ENCODE results near the gene KRT75. TPM values are rescaled to one million over a fixed set of nuclear protein-coding genes. Genes with fewer than 3 reads are reported as not detected.
A peak's percentile ranks its signal among the peaks of the same experiment; 100 is the strongest.

KRT75 gene
- total RNA-seq, 3 donors from 2014 or later (not counting 1 experiment from before 2014, with no cell fraction given), result not detected

DNA sequence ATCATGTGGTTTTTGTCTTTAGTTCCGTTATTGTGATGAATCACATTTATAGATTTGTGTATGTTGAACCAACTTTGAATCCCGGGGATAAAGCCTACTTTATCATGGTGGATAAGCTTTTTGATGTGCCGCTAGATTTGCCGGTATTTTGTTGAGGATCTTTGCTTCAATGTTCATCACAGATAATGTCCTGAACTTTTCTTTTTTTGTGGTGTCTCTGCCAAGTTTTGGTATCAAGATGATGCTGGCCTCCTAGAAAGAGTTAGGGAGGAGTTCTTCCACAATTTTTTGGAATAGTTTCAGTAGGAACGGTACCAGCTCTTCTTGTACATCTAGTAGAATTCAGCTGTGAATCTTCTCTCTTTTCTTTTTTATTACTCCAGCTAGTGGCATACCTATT lies 24.7 kb upstream of the KRT75 start:
- intact Hi-C loops (cut with micrococcal nuclease), result no loop called here
- no peaks in the 10 kb centered on the region for H3K9me3 ChIP-seq (ENCODE audit: control insufficient read depth, insufficient read depth, low read length)
- Mint-ChIP-seq H3K9me3 (no peaks in the 10 kb centered on the region), H3K36me3 (no peaks in the 10 kb centered on the region), H3K4me1 (peaks cover 20 to 21% of the 10 kb centered on the region in 2 donors), H3K27me3 (ENCODE audit: low read depth in 2 of 2) (peaks cover 13 to 43% of the 10 kb centered on the region in 2 donors), H3K27ac (no peak overlapping the region), H3K4me3 (no peak overlapping the region)
- no peak overlapping the region for H3K27ac ChIP-seq (ENCODE audit: low read length)
- 84% methylated on average over 5 of the region's 5 CpGs for WGBS (ENCODE audit: insufficient coverage)
- no peaks in the 10 kb centered on the region for H3K36me3 ChIP-seq (ENCODE audit: control insufficient read depth, insufficient read depth, low read length)
- H3K27me3 ChIP-seq (ENCODE audit: control insufficient read depth, insufficient read depth, low read length), result peaks cover 8% of the 10 kb centered on the region
- no peak for ATAC-seq
- peaks cover 5% of the 10 kb centered on the region for H3K4me1 ChIP-seq (ENCODE audit: control insufficient read depth, insufficient read depth, low read length)
- TF ChIP-seq, protein P1, sequence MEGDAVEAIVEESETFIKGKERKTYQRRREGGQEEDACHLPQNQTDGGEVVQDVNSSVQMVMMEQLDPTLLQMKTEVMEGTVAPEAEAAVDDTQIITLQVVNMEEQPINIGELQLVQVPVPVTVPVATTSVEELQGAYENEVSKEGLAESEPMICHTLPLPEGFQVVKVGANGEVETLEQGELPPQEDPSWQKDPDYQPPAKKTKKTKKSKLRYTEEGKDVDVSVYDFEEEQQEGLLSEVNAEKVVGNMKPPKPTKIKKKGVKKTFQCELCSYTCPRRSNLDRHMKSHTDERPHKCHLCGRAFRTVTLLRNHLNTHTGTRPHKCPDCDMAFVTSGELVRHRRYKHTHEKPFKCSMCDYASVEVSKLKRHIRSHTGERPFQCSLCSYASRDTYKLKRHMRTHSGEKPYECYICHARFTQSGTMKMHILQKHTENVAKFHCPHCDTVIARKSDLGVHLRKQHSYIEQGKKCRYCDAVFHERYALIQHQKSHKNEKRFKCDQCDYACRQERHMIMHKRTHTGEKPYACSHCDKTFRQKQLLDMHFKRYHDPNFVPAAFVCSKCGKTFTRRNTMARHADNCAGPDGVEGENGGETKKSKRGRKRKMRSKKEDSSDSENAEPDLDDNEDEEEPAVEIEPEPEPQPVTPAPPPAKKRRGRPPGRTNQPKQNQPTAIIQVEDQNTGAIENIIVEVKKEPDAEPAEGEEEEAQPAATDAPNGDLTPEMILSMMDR (IDR thresholded peaks at IDR 0.05), result no peak
- no peak for DNase-seq
- H3K4me3 ChIP-seq (ENCODE audit: low read length), result no peak overlapping the region

DNA sequence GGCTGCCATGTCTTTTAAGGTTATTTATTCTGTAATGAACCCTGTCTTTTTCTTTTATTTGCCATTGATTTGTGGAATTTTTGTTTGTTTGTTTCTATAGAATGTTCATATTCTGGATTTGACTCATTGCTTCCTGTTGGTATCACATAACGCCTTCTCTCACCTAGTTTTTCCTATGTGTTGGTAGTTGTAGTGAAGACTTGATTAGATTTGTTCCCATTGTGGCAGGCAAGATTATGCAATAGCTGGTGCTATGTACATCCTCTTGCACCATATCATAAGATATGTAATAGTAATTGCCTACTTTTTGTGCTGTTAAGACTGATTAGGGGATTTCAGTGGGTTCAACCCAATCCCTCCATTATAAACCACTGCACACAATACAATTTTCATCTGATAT lies 21.6 kb upstream of the KRT75 start:
- TF ChIP-seq, protein P1 (IDR thresholded peaks at IDR 0.05), result no peak
- Histone ChIP-seq H3K9me3 (ENCODE audit: control insufficient read depth, insufficient read depth, low read length) (no peaks in the 10 kb centered on the region), H3K27ac (ENCODE audit: low read length) (no peak overlapping the region), H3K4me1 (ENCODE audit: control insufficient read depth, insufficient read depth, low read length) (peaks cover 5% of the 10 kb centered on the region), H3K36me3 (ENCODE audit: control insufficient read depth, insufficient read depth, low read length) (no peaks in the 10 kb centered on the region), H3K4me3 (ENCODE audit: low read length) (no peak overlapping the region), H3K27me3 (ENCODE audit: control insufficient read depth, insufficient read depth, low read length) (peaks cover 4% of the 10 kb centered on the region)
- no peak for ATAC-seq
- Mint-ChIP-seq H3K4me3 (no peak overlapping the region), H3K4me1 (peaks cover 20 to 21% of the 10 kb centered on the region in 2 donors), H3K27me3 (ENCODE audit: low read depth in 2 of 2) (peaks cover 10 to 24% of the 10 kb centered on the region in 2 donors), H3K27ac (no peak overlapping the region), H3K36me3 (no peaks in the 10 kb centered on the region), H3K9me3 (no peaks in the 10 kb centered on the region)
- DNase-seq, result no peak
- no CpG with 5 or more reads among the region's 1 CpG for WGBS (ENCODE audit: insufficient coverage)
- intact Hi-C loops (cut with micrococcal nuclease), result no loop called here

DNA sequence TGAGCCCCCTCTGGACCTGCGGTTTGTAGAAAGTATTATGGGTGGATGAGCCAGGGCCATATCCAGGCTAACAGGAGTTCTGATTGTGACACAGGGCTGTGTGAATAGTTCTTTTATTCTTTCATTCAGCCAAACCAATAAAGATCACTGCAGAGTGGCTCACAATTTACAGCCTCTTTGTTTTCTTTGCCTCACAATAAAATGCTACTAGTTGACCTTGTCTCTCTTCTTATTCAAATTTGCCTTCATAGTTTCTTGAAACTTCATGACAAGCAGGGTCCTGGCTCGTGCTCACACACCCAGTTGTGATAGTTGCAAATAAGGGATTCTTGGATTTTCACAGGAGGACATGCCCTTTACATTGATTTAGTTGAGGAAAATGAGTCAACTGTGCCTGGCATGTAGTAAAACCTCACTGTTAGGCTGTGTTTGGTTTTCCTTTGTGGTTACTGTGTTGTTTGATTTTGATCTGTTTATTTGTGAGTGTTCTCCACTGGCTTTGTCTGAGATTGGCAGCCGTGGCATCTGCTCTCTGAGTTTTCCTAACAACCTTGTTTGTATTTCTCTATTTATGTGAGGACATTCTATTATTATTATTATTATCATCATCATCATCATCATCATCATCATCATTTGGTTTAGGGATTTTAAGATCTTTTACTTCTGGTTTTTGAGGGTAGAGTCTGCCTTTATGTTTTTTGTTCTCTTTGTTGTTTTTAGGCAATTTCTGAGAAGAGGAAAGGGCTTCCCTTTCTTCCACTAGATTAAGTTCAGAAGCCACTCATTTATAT lies 20.4 kb upstream of the KRT75 start:
- H3K9me3 ChIP-seq (ENCODE audit: control insufficient read depth, insufficient read depth, low read length), result no peaks in the 10 kb centered on the region
- no peaks in the 10 kb centered on the region for H3K9me3 Mint-ChIP-seq
- peaks cover 8 to 27% of the 10 kb centered on the region in 2 donors for H3K27me3 Mint-ChIP-seq (ENCODE audit: low read depth in 2 of 2)
- peaks cover 2% of the 10 kb centered on the region for H3K27me3 ChIP-seq (ENCODE audit: control insufficient read depth, insufficient read depth, low read length)
- TF ChIP-seq, protein P1 (IDR thresholded peaks at IDR 0.05), result no peak
- peaks cover 5% of the 10 kb centered on the region for H3K4me1 ChIP-seq (ENCODE audit: control insufficient read depth, insufficient read depth, low read length)
- intact Hi-C loops (cut with micrococcal nuclease), result no loop called here
- H3K4me3 ChIP-seq (ENCODE audit: low read length), result no peak overlapping the region
- H3K27ac ChIP-seq (ENCODE audit: low read length), result no peak overlapping the region
- H3K4me3 Mint-ChIP-seq, result no peak overlapping the region
- ATAC-seq (peak in 1 of 3 donors; percentile 50), DNase-seq (no peak)
- 76% methylated on average over 2 of the region's 3 CpGs for WGBS (ENCODE audit: insufficient coverage)
- no peak overlapping the region for H3K27ac Mint-ChIP-seq
- no peaks in the 10 kb centered on the region for H3K36me3 ChIP-seq (ENCODE audit: control insufficient read depth, insufficient read depth, low read length)
- H3K4me1 Mint-ChIP-seq, result peaks cover 20 to 21% of the 10 kb centered on the region in 2 donors
- no peaks in the 10 kb centered on the region for H3K36me3 Mint-ChIP-seq

All from natural killer cell (primary cell).